Heart left ventricle (tissue), 13 donors: ENCODE data around the gene COPRS.

Source experiments
- CTCF ChIP-seq, 12 donors: fragments of 200-600 bp; sonication (generic) in 4 of 12; IDR thresholded peaks; one replicate each; pipeline versions ENCODE4 v1.5.0 to v1.8.0; 2018 to 2022; ENCODE audit warnings: antibody characterized with exemption in 12 of 12, mild to moderate bottlenecking in 5 of 12
- POLR2A ChIP-seq, 2 donors: fragments of 450-650 bp; IDR thresholded peaks; one replicate each; pipeline ENCODE4 v1.6.1; 2017; ENCODE audit warnings: antibody characterized with exemption in 2 of 2, mild to moderate bottlenecking in 2 of 2, moderate library complexity in 2 of 2
- donor health status: ischemic (EF 13 %, LVEDD 7.1; RV severe dilation, severe dysfunction).
- donor health status: DM: no; HTN: yes; CAD: no.
- donor health status: DM: no; HTN: no; CAD: no.
- donor health status: ischemic (EF 25% LVEDD 6.9; RV normal size, moderate dysfunction).
- donor health status: ischemic (EF 25% LVEDD 5.7; RV mildly dilated, moderate dysfunction).
- donor health status: ischemic (EF 35%, LVEDD 5.7; RV mildly dilated, moderate dysfunction).
- donor health status: nonischemic (EF 11% LVEDD 7.7; RV severe dilation, severe dysfunction).
- donor health status: DM: yes; HTN: yes; CAD: no.
- donor health status: PGD.
- donor health status: ischemic (EF 29% LVEDD 5.4; RV normal size, mild dysfunction).
- donor health status: nonischemic (EF 23%, LVEDD 6.1; RV moderate dilation, normal function).

- TF ChIP-seq CTCF (IDR thresholded peaks at IDR 0.05) (no peak), POLR2A (IDR thresholded peaks at IDR 0.05) (no peak)
Observed at GRCh38 chr17:31903401-31903800, 44.4 kb upstream of the COPRS start.
